ENCODE results near the gene ACBD4.
A peak's percentile ranks its signal among the peaks of the same experiment; 100 is the strongest.

ACBD4 gene

DNA sequence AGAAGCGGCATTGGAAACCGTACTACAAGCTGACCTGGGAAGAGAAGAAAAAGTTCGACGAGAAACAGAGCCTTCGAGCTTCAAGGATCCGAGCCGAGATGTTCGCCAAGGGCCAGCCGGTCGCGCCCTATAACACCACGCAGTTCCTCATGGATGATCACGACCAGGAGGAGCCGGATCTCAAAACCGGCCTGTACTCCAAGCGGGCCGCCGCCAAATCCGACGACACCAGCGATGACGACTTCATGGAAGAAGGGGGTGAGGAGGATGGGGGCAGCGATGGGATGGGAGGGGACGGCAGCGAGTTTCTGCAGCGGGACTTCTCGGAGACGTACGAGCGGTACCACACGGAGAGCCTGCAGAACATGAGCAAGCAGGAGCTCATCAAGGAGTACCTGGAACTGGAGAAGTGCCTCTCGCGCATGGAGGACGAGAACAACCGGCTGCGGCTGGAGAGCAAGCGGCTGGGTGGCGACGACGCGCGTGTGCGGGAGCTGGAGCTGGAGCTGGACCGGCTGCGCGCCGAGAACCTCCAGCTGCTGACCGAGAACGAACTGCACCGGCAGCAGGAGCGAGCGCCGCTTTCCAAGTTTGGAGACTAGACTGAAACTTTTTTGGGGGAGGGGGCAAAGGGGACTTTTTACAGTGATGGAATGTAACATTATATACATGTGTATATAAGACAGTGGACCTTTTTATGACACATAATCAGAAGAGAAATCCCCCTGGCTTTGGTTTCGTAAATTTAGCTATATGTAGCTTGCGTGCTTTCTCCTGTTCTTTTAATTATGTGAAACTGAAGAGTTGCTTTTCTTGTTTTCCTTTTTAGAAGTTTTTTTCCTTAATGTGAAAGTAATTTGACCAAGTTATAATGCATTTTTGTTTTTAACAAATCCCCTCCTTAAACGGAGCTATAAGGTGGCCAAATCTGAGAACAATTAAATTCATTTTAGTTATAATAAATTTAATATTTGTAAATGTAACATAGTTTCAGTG, 14.5 kb downstream of the ACBD4 start:
- DNase-seq = peak in 48 of 56 donors; percentile 23 to 79 (median 63)

DNA sequence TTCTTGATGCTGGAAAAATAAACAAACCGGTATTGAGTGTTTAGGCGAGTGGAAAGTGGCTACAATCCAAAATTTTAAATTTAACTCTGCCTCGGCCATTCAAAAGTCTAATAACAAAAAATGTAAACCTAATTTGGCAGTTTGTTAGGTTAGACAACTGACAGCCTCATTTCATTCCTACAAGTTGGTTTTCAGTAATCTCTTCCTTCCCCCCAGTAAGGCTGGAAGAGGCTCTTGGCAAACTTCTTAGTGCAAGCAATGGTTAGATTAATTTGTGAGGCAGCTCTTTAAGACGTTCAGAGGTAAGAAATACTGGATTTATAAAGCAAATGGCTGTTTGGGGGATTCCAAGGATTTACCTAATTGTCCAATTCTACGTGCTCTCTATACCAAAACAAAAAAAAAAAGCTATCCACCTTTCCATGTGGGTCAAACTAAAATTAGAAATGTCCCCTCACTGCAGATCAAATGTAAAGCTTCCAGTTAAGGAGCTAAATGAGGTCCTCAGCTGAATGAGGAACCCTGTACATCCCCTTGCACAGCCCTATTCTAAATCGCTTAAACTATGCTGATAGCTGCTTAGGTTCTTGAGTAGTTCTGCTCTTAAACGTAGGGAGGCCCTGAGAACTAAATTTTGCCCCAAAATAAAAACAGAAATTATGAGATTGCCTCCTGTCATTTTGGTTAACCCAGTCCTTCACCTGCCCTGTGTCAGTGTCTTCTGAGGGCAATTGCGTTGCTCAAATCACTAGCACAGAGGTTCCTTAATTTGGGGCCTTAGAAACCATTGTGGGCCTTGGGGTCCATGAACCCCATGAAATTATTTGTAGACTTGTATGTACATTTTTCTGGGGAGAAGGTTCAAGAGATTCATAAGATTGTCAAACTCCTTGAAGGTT, 15.7 kb downstream of the ACBD4 start:
- DNase-seq = no peak

DNA sequence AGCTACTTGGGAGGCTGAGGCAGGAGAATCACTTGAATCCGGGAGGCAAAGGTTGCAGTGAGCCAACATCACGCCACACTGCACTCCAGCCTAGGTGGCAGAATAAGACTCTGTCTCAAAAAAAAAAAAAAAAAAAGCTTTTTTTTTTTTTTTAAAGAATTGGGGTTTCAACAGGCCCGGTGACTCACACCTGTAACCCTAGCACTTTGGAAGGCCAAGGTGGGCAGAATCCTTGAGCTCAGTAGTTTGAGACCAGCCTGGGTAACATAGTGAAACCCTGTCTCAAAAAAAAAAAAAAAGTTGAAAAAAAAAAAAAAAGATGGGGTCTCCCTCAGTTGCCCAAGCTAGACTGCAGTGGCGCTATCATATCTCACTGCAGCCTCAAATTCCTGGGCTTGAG, 19.5 kb downstream of the ACBD4 start:
- no peak for DNase-seq

DNA sequence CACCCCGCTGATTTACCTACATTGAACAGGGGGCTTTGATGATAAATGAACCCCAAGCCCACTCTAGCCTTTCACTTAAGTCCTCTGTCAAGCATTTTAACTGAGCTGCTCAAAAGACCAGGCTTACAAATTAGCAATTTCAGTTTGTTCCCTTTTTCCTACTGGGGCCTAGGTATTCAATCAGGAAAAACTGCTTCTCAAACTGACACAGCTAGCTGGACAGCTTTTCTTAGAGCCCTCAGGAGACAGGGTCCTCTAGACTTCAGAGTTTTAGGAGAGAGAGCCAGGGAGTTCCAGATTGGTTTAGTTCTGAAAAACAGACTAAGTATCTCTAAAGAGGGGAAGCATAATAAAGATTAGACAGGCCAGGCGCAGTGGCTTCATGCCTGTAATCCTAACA, 20.0 kb downstream of the ACBD4 start:
- no peak for DNase-seq

DNA sequence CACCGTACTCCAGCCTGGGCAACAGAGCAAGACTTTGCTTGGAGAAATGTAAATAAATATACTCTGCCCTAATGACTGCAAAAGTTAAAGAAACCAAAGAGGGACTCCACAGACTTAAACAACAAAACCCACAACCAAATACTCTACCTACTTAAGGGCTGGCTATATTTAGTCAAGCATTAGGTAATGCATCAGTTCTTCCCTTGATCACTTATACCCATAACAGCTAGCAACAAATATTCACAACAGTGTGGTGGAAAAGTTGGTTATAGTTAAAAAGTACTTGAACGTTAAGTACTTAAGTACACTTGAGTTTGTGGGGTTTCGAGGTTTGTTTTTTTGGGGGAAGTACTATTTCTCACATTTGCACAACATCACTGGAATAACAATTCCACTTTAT, 20.8 kb downstream of the ACBD4 start:
- DNase-seq = no peak

DNA sequence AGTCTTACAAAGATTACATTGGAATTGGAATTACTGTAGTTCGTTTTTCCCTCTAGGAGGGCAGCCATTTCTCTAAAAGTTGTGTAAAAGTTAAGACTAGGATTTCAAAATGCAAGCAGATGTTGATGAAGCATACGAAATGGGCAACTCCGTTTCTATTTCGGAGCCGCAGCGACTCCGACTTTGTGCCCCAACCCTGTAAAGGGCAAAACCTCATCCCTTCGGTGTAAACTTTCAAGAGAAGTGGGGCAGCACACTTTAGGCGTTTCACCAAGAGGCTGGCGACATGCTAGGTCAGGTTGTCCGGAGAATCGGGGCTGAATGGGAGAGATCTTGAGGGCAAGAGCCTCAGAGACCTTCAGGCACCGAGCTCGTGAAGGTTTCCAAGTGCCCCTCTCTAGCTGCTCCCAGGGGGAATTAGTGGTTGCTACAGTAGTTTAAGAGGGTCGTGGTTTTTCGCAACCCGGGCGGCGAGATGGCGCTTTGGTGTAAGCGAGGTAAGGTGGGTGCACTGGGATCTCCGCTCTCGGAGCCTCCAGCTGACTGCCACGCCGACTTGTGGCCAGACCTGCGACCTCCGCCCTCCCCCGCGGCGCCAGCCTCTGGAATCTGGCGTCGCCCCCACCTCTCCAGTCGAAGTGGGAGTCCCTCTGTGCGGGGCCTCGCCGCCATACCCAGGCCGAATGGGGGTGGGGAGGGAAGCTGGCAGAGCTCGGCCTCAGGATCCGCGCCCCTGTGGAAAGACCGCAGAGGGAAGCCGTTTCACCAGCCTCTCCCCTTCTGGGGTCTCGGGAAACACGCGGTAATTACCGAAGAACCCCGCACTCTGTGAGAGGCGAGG, 25.2 kb downstream of the ACBD4 start:
- DNase-seq = peak in 45 of 56 donors; percentile 25 to 86 (median 72)

DNA sequence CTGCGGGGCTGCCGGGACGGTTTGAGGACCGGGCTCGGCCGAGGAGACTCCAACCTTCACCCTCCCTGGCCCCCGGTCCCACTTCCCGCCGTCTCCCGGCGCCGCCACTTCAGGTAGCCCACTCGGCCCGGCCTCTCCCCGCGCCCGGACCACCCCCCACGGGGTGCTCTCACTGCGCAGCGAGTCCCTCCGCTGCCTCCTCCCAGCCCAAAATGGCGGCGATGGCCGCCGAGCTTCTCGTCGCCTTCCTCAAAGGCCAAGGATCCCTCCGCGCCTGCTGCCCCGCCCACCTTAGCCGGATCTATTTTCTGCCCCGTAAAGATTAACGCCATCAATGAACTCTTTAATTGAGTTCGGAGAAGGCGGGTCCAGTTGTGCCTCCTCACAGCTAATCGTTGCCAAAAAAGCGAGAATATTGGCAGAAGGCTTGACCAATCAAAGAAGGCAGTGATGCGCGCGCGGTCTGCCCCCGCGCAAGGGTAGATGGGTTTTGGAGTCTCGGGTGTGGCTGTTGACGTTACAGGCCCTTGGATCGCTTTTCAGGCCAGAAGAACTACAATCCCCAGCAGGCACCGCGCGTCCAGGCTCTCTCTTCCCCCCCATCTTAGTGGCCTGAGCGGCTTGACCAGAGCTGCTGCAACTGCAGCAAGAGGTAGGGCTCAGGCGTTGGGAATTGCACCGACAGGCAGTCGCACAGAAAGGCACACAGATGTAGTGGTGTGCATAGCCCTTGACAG, 26.0 kb downstream of the ACBD4 start, which contains the start of gene HEXIM2:
TSS of gene HEXIM2 (plus strand) at position 588 of the 737 bp plus-strand sequence. CDS start 919 bp downstream, outside the sequence.
- DNase-seq = peak; percentile 93 to 100 (median 99)

DNA sequence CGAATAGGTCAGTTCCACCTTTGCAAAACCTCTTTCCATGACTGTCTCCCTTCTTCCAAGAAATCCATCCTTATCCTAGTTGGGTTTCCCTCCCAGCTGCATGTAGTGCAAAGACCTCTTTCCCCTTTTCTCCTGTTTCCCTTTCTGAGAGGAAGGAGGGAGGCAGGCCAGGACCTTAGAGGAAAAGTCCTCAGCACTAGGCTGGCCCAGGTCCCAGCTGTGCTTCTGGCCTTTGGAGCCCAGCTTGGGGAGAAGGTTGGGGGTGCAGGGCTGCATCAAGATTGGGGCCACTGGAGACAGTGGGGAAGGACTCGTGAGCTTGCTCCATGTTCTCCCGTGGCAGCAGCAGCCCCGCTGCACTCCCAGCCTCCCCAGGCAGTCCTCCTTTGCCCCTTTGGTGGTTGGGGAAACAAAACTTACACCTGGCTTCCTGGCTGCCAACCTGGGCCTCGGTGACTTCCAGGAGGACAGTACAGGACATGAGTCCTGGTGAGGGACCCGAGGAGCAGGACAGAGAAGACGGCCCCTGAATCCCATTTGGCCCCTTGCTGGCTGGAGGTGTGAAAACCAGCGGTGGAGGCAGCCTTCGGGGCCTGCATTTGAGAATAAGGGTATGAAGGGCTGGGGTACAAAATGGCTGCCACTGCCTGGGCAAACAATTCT, 26.7 kb downstream of the ACBD4 start:
- DNase-seq = peak in 8 of 56 donors; percentile 19 to 58 (median 34)

DNA sequence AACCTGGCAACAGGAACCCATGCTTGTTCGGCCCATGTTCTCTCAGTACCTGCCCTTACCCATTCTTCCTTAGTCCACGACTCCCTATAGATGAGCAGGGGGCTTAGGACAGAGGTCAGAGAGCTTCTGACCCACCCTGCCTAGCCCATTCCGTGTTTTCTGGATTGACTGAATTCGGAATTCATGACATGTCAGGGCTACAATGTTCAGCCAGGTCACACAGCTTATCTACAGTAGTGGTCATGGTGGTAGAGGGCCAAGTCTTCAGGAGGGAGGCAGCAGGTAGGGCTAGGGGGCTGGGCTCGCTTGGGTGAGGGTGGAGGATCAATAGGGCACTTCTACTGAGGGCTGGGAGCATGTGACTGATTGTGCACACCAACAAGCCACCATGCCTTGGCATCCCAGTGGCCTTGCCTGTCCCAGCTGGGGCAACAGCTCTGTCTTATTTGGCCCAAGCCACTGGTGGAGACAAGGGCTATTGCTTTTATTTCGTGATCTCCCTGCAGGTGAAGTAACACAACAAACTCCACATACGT, 29.3 kb downstream of the ACBD4 start:
- no peak for DNase-seq

DNA sequence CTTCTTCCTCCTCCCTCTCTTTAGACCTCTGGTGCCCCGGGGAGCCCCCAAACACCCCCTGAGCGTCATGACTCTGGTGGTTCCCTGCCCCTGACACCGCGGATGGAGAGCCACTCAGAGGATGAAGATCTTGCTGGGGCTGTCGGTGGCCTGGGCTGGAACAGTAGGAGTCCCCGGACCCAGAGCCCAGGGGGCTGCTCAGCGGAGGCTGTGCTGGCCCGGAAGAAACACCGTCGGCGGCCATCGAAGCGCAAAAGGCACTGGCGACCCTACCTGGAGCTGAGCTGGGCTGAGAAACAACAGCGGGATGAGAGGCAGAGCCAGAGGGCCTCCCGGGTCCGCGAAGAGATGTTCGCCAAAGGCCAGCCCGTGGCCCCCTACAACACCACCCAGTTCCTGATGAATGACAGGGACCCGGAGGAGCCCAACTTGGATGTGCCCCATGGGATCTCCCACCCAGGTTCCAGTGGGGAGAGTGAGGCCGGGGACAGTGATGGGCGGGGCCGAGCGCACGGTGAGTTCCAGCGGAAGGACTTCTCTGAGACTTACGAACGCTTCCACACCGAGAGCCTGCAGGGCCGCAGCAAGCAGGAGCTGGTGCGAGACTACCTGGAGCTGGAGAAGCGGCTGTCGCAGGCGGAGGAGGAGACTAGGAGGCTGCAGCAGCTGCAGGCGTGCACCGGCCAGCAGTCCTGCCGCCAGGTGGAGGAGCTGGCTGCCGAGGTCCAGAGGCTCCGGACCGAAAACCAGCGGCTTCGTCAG, 33.7 kb downstream of the ACBD4 start:
- DNase-seq = no peak

DNA sequence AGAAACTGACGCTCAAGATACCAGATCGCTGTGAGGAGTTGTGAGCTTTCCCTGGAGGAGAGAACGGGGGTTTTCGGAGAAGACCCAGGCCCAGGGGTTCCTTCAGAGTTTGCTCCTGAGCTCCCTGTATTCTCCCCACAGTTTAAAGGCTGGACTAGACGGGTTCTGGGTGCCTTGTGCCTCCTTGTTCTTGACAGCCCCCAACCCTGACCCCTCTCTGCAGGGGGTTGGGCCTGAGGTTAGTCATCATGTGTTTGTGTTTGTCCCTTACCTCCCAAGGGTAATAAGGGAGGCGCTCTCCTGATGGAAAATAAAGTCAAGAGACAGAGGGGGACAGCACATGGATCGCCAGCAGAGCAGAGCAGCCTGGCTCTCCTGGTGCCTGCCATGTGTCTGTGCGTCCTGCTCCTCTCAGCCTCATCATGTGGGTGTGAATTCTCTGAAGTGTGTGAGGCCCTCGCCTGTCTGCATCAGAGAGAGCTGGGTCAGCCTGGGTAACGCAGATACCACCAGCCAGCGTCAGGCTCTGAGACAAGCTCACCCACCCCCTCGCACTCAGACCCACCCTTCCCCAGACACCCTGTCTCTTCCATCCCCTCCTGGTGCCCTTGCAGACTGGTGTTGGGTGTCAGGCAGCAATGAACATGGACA, 34.9 kb downstream of the ACBD4 start:
- DNase-seq = no peak

DNA sequence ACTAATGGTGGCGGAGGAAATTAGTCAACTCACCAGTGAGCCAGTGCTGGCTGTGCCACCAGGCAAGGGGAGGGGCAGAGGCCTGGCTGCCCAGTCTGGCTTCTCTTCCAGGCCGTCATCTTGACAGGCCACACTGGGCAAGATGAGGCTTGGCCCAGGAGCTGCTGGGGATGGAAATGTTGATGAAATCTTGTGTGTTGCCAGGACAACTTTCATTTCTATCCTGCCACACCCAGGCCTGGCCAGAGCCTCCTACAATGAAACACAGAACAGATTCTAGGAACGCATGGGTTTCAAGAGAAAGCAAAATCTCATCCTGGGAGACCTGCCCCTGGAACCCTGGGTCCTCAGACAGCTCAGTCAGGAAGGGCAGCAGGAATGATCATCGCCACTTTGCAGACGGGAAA, 35.4 kb downstream of the ACBD4 start:
- DNase-seq = peak in 27 of 56 donors; percentile 7 to 47 (median 19)

DNA sequence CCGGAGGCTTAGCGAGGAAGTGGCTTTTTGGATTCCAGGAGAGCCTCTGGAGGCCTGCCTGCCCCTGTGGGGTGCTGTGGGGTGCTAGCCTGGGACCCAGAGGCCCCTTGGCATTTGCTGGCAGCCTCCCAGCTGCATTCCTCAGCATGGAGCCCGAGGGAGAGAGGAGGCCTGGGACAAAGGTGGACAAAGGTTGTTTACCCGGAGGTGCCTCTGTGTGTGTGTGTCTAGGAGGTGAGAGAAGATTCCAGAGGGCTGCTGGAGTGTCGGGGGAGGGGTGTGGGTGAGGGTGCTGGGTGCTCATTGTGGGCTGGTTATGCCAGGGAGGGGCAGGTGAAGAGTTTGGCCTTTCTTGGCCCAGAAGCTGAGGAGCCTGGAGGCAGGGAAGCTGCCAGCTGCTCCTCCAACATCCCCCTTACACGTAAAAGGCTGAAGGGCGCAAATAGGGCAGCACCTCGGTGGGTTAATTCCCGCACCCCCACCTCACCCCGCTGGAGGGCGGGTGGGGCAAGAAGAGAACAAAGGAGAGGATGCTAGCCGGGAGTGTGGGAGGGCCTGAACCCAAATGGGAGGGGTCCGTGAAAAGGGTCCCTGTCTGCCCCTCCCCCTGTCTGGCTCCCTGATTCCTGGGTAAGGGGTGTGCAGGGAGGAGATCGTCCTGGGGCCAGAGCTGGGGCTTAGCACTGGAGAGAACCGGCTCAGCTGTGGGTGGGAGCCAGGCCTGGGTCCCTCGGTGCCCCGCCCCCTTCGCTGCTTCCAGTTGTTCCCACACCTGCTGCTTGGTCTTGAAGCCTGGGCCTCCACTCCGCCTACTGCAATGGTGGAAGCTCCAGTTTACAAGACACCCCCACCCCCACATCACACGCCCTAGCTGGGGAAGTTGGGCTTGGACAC, 36.1 kb downstream of the ACBD4 start:
- peak in 10 of 56 donors; percentile 5 to 40 (median 20) for DNase-seq

DNA sequence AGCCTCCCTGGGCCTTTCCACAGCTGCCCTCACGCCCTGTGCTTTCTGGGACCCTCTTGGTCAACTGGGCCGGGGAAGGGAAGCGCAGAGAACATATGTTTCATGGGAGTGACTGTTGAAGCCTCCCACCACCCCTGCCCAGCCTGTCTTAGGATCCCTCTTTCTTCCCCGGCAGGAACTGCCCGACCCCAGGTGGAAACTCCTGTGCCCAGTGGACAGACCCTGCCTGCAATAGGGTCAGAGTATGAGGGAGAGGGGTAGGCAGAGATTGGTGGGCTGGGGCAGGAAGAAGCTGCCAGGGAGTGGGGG, 36.7 kb downstream of the ACBD4 start:
- peak in 1 of 56 donors; percentile 50 for DNase-seq

DNA sequence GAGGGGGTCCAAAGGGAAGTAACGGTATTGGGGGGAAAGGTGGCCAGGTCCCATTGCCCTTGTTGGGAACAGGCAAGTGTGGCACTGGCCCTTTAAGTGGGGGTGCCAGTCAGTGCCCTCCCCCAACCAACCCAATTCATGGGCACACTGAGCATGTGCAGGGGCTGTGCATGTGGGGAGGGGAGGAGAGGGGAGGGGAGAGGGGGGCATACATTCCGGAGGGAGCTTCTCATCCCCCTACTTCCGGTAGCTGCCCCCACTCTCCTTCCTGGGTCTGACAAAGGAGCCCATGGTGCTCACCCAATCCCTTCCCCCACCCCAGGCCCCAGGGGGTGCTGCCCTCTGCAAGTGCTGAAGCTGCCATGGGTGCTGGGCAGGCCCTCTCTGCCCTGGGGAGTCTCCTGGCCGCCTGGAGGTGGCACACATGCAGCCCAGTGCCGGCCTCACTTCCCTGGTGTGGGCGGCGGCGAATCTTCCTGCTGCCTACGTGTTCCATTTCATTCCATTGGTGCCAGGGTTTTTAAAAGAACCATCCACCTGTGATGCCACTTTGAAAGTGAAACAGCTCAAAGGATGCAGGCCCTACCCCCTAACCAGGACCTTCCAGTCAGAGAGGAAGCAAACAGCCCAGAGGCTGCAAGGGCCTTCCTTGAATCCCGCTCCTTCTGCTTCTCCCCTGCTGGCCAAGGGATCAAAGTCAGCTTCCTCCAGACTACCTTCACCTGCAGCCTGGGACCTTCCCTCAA, 37.2 kb downstream of the ACBD4 start:
- DNase-seq = peak; percentile 58 to 92 (median 86)

DNA sequence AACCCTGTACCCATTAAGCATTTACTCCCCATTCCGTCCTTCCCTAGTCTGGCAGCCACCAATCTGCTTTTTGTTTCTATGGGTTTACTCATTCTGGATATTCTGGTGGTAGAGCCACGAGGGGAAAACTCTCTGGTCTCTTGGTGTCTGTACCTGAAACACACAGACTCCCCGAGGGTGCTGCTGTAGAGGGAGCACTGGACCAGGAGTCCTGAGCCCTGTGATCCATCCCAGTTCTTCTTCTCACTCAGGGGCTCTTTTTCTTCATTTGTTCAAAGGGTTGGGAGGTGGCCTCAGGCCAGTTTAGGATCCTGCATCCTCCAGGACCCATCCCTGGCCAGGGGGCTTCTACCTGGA, 40.2 kb downstream of the ACBD4 start:
- no peak for DNase-seq

Measured in nucleus accumbens (tissue), 56 donors.